ENCODE results near the gene TMEM203. TPM values are rescaled to one million over a fixed set of nuclear protein-coding genes. Genes with fewer than 3 reads are reported as not detected.
"Not testable (repeated sequence)": the region's sequence is repeated elsewhere in the genome, so short reads cannot be mapped to it uniquely, and the experiment has no call there.

The TMEM203 gene
- total RNA-seq, 2 donors from 2014 or later, result 35.7 to 43.5 TPM

DNA sequence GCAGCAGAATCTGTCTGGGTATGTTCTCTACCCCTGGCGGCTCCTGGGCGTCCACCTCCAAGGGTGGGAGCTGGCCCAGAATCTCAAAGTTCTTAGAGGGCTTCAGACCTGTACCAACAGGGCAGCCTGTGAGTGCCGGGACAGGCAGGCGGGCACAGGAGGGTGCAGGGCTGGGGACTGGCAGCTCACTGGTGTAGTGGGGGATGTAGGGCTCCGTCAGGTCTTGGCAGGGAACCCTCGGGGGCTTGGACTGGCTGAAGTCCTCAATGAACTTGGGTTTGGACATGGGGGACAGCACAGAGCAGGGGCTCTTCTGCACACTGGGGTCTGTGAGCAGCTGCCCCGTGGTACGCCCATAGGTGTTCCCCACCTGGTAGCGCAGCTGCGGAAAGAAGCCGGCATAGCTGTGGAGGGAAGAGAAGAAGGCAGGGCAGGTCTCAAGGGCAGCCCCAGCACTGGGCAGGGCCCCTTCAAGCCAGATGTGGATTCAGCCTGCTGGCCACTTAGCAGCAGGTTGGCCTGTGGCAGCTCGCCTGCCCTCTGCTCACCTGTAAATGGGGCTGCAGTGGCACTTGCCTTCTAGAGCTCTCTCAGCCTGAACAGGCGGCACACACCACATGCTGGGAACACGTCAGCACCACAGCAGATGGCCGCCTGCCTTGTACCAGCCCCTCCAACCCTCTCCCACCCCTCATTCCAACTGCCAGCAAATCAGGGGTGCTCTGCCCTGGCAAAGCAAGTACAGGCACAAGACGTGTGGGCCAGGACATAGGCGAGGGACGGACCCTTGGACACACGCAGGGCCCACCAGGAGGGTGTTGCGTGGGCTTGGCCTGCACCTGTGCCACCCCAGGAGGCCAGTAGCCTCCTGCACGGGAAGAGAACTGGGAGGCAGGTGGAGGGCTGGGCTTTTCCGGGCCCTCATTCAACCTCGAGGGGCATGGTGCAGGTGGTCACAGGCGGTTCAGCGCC, 40.3 kb upstream of the TMEM203 start:
- H3K9ac ChIP-seq (ENCODE audit: low read depth in 2 of 2, low read length in 2 of 2), result no peak overlapping the region
- intact Hi-C loops (cut with DNase I), result no loop called here
- no peak for DNase-seq
- no peak overlapping the region for H3K4me3 ChIP-seq
- peaks cover 10% of the 10 kb centered on the region for H3K36me3 ChIP-seq
- TF ChIP-seq, protein P1, sequence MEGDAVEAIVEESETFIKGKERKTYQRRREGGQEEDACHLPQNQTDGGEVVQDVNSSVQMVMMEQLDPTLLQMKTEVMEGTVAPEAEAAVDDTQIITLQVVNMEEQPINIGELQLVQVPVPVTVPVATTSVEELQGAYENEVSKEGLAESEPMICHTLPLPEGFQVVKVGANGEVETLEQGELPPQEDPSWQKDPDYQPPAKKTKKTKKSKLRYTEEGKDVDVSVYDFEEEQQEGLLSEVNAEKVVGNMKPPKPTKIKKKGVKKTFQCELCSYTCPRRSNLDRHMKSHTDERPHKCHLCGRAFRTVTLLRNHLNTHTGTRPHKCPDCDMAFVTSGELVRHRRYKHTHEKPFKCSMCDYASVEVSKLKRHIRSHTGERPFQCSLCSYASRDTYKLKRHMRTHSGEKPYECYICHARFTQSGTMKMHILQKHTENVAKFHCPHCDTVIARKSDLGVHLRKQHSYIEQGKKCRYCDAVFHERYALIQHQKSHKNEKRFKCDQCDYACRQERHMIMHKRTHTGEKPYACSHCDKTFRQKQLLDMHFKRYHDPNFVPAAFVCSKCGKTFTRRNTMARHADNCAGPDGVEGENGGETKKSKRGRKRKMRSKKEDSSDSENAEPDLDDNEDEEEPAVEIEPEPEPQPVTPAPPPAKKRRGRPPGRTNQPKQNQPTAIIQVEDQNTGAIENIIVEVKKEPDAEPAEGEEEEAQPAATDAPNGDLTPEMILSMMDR (IDR thresholded peaks at IDR 0.05), result no peak
- no peaks in the 10 kb centered on the region for H3K27me3 ChIP-seq
- peaks cover 13% of the 10 kb centered on the region for H3K4me1 ChIP-seq
- H3K9me3 ChIP-seq, result no peaks in the 10 kb centered on the region
- H3K27ac ChIP-seq, result no peak overlapping the region

DNA sequence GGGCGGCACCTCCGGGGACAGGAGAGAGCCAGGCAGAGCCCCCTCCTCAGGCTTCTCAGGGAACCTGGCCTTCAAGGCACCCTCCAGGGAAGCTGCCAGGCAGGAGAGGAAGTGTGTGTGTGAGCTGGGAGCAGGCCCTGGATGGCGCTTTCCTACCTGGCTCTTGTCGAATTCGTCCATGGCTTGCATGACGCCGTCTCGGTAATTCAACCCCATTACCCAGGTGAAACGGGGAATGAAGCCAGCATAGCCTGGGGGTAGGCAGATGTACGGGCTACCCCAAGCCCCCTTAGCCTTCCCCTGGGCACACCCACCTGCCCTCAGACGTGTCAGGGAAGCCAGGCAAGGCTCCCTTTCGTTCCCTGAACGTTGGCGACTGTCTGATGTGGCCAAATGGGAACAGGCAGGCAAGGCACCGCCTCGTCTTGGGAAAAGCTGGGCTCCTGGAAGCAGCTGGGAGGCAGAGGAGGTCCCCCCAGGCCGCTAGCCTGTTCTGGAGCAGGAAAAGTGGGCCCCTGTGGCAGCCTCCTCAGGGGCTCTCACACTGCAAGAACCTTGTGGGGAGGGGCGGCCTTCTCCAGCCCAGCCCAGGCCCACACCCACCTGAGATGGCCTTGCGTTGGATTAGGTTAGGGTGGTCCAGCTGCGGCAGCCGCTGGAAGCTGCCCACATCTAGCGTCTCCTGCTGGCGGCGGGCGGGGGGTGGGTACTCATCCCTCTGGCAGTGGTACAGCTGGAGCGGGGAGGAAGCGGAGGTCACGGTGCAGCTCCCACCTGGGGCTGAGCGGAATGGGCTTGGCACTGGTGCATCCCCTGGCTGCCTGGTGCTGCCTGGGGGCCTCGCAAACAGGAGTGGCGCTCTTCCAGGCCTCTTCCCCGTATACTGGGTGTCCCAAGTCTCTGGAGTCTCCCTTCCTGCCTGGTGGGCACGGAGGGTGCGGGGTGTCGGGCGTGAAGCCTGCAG, 39.3 kb upstream of the TMEM203 start:
- no peaks in the 10 kb centered on the region for H3K9me3 ChIP-seq
- DNase-seq, result no peak
- H3K4me3 ChIP-seq, result no peak overlapping the region
- H3K4me1 ChIP-seq, result peaks cover 13% of the 10 kb centered on the region
- intact Hi-C loops (cut with DNase I), result no loop called here
- H3K9ac ChIP-seq (ENCODE audit: low read depth in 2 of 2, low read length in 2 of 2), result no peak overlapping the region
- H3K27me3 ChIP-seq, result no peaks in the 10 kb centered on the region
- no peak overlapping the region for H3K27ac ChIP-seq
- H3K36me3 ChIP-seq, result peaks cover 10% of the 10 kb centered on the region
- TF ChIP-seq, protein P1 (IDR thresholded peaks at IDR 0.05), result no peak

DNA sequence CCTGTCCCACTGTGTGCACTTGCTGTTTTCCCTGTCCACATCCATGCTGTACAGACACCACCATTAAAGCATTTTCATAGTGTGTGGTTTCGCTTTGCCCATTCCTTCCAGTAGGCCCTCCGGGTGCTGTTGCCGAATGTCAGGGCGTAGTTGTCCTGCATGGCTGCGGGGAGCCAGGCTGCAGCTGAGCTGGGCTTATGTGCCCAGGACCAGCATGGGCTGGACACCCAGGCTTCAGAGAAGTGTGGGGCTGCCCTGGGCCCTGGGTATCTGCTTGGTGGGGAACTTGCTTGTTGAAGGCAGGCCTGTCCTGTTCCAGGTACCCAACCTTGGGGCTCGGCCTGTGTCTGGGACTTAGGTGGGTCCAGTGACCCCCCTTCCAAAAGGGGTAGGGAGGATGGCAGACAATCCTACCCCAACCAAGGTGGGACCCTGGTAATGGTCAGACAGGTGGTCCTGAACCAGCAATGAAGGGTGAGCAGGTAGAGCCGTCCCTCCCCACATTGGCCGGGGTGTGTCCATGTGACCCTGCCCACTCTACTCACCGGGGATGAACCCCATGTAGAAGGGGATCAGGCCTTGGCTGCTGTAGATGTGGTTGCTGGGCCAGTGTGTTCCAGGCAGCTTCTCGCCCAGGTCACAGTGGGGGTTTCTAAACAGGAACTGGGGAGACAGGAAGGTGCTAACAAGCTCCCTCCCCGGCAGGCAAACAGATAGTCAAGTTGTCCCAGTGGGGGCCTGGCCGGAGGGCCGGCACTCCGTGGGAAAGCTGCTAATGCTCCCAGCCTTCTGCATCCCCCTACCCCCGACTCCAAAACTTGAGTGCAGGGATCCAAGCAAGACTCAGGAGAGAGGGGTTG, 38.4 kb upstream of the TMEM203 start:
- DNase-seq, result no peak

DNA sequence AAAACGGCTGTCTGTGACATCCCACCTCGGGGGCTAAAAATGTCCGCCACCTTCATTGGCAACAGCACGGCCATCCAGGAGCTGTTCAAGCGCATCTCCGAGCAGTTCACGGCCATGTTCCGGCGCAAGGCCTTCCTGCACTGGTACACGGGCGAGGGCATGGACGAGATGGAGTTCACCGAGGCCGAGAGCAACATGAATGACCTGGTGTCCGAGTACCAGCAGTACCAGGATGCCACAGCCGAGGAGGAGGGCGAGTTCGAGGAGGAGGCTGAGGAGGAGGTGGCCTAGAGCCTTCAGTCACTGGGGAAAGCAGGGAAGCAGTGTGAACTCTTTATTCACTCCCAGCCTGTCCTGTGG, 37.8 kb upstream of the TMEM203 start:
- H3K27me3 ChIP-seq; DNase-seq; H3K4me3 ChIP-seq; H3K27ac ChIP-seq; intact Hi-C loops (cut with DNase I); H3K9me3 ChIP-seq: not testable (repeated sequence)
- H3K36me3 ChIP-seq, result peaks cover 10% of the 10 kb centered on the region
- H3K9ac ChIP-seq (ENCODE audit: low read depth in 2 of 2, low read length in 2 of 2), result peak overlapping the region; percentile 14 to 96
- peaks cover 13% of the 10 kb centered on the region for H3K4me1 ChIP-seq

More for the DNA sequence above, 38.4 kb upstream of the TMEM203 start:
- TF ChIP-seq, protein P1 (IDR thresholded peaks at IDR 0.05), result no peak
- H3K4me1 ChIP-seq, result peaks cover 13% of the 10 kb centered on the region
- intact Hi-C loops (cut with DNase I), result no loop called here
- no peak overlapping the region for H3K4me3 ChIP-seq
- no peak overlapping the region for H3K27ac ChIP-seq
- H3K9ac ChIP-seq (ENCODE audit: low read depth in 2 of 2, low read length in 2 of 2), result peak overlapping the region in 1 of 2 donors; percentile 30
- H3K9me3 ChIP-seq, result no peaks in the 10 kb centered on the region
- H3K36me3 ChIP-seq, result peaks cover 10% of the 10 kb centered on the region
- H3K27me3 ChIP-seq, result no peaks in the 10 kb centered on the region

DNA sequence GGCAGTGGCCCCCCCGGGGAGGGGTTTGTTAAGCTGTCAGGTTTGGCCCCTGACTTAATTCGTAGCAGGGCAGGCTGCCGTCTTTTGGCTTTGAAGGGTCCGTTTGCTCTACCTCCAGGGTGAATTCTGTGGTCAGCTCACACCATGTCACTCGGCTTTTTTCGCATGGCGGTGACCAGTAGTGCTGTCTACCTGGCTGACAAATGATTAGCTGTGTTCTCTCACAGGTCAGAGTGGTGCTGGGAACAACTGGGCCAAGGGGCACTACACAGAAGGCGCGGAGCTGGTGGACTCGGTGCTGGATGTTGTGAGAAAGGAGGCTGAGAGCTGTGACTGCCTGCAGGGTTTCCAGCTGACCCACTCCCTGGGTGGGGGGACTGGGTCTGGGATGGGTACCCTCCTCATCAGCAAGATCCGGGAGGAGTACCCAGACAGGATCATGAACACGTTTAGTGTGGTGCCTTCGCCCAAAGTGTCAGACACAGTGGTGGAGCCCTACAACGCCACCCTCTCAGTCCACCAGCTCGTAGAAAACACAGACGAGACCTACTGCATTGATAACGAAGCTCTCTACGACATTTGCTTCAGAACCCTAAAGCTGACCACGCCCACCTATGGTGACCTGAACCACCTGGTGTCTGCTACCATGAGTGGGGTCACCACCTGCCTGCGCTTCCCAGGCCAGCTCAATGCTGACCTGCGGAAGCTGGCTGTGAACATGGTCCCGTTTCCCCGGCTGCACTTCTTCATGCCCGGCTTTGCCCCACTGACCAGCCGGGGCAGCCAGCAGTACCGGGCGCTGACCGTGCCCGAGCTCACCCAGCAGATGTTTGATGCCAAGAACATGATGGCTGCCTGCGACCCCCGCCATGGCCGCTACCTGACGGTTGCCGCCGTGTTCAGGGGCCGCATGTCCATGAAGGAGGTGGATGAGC, 37.1 kb upstream of the TMEM203 start:
- peaks cover 20% of the 10 kb centered on the region for H3K4me1 ChIP-seq
- TF ChIP-seq, protein P1 (IDR thresholded peaks at IDR 0.05), result no peak

More for the DNA sequence above, 37.1 kb upstream of the TMEM203 start:
- Histone ChIP-seq H3K4me3 (peak overlapping the region; percentile 96), H3K36me3 (peaks cover 10% of the 10 kb centered on the region), H3K9me3 (no peaks in the 10 kb centered on the region), H3K9ac (ENCODE audit: low read depth in 2 of 2, low read length in 2 of 2) (peak overlapping the region; percentile 96 to 97), H3K27ac (peak overlapping the region; percentile 89), H3K27me3 (no peaks in the 10 kb centered on the region)
- intact Hi-C loops (cut with DNase I), result no loop called here
- peak; percentile 23 for DNase-seq
